ENCODE data around the gene MTURN. TPM values are rescaled to one million over a fixed set of nuclear protein-coding genes. Genes with fewer than 3 reads are reported as not detected.
"Not testable (repeated sequence)": the region's sequence is repeated elsewhere in the genome, so short reads cannot be mapped to it uniquely, and the experiment has no call there.

MTURN gene
- polyA plus RNA-seq, 1 donor from 2014 or later = 75.5 TPM

GRCh38 chr7:30093420-30093952 is 41.3 kb upstream of the MTURN start:
- no peaks in the 10 kb centered on the region for H3K79me2 ChIP-seq (replicated peaks; ENCODE audit: insufficient read depth, low read length)
- no peaks in the 10 kb centered on the region for H3F3A ChIP-seq (ENCODE audit: insufficient read depth, low read length, poor library complexity, severe bottlenecking)
- no peaks in the 10 kb centered on the region for H3K36me3 ChIP-seq (ENCODE audit: insufficient read depth, low read length)
- H3K27me3 ChIP-seq (ENCODE audit: insufficient read depth, low read depth, low read length) = no peaks in the 10 kb centered on the region
- H3K9me3 ChIP-seq (ENCODE audit: low read length) = no peaks in the 10 kb centered on the region
- no peaks in the 10 kb centered on the region for H4K20me1 ChIP-seq (ENCODE audit: insufficient read depth)
- H3K9me2 ChIP-seq (ENCODE audit: insufficient read depth, low read length) = no peaks in the 10 kb centered on the region
- H3K4me2 ChIP-seq (ENCODE audit: low read length) = no peak overlapping the region
- H3K4me3 ChIP-seq (ENCODE audit: low read length) = no peak overlapping the region
- H3K9ac ChIP-seq (ENCODE audit: low read length) = no peak overlapping the region
- H3K27ac ChIP-seq (ENCODE audit: low read length) = no peak overlapping the region
- TF ChIP-seq EZH2 (IDR thresholded peaks at IDR 0.05; ENCODE audit: borderline replicate concordance, insufficient read depth, low read length, poor library complexity, severe bottlenecking) (no peak), POLR2AphosphoS5 (IDR thresholded peaks at IDR 0.05) (no peak), TAF1 (IDR thresholded peaks at IDR 0.05; ENCODE audit: low read depth) (no peak), REST (IDR thresholded peaks at IDR 0.05; ENCODE audit: borderline replicate concordance) (no peak), MXI1 (conservative IDR thresholded peaks at IDR 0.05; ENCODE audit: poor library complexity, severe bottlenecking) (no peak), EP300 (conservative IDR thresholded peaks at IDR 0.05; ENCODE audit: poor library complexity, severe bottlenecking) (no peak), CTCF (IDR thresholded peaks at IDR 0.05; ENCODE audit: poor library complexity, severe bottlenecking) (no peak), RAD21 (conservative IDR thresholded peaks at IDR 0.05) (no peak), SMC3 (conservative IDR thresholded peaks at IDR 0.05; ENCODE audit: poor library complexity) (no peak)
- H2AFZ ChIP-seq (ENCODE audit: low read depth, low read length) = no peak overlapping the region

- H3K79me2 ChIP-seq (replicated peaks; ENCODE audit: insufficient read depth, low read length); H3K27me3 ChIP-seq (ENCODE audit: insufficient read depth, low read depth, low read length): not testable (repeated sequence)
Measured at GRCh38 chr7:30098599-30098998, 36.2 kb upstream of the MTURN start.

GRCh38 chr7:30102281-30102680 is 32.5 kb upstream of the MTURN start:
- Histone ChIP-seq H2AFZ (ENCODE audit: low read depth, low read length) (no peak overlapping the region), H3K36me3 (ENCODE audit: insufficient read depth, low read length) (no peaks in the 10 kb centered on the region), H3K4me3 (ENCODE audit: low read length) (no peak overlapping the region), H3K4me2 (ENCODE audit: low read length) (no peak overlapping the region), H3K27ac (ENCODE audit: low read length) (no peak overlapping the region), H3F3A (ENCODE audit: insufficient read depth, low read length, poor library complexity, severe bottlenecking) (no peaks in the 10 kb centered on the region), H3K27me3 (ENCODE audit: insufficient read depth, low read depth, low read length) (no peaks in the 10 kb centered on the region), H3K9me2 (ENCODE audit: insufficient read depth, low read length) (no peaks in the 10 kb centered on the region), H3K9ac (ENCODE audit: low read length) (no peak overlapping the region), H3K9me3 (ENCODE audit: low read length) (no peaks in the 10 kb centered on the region), H4K20me1 (ENCODE audit: insufficient read depth) (no peaks in the 10 kb centered on the region), H3K79me2 (replicated peaks; ENCODE audit: insufficient read depth, low read length) (no peaks in the 10 kb centered on the region)
- TF ChIP-seq MXI1 (conservative IDR thresholded peaks at IDR 0.05; ENCODE audit: poor library complexity, severe bottlenecking) = no peak
- no peak for TF ChIP-seq POLR2AphosphoS5 (IDR thresholded peaks at IDR 0.05)
- TF ChIP-seq TAF1 (IDR thresholded peaks at IDR 0.05; ENCODE audit: low read depth) = no peak
- no peak for TF ChIP-seq CTCF (IDR thresholded peaks at IDR 0.05; ENCODE audit: poor library complexity, severe bottlenecking)
- no peak for TF ChIP-seq REST (IDR thresholded peaks at IDR 0.05; ENCODE audit: borderline replicate concordance)
- no peak for TF ChIP-seq EZH2 (IDR thresholded peaks at IDR 0.05; ENCODE audit: borderline replicate concordance, insufficient read depth, low read length, poor library complexity, severe bottlenecking)
- no peak for TF ChIP-seq RAD21 (conservative IDR thresholded peaks at IDR 0.05)
- no peak for TF ChIP-seq SMC3 (conservative IDR thresholded peaks at IDR 0.05; ENCODE audit: poor library complexity)
- TF ChIP-seq EP300 (conservative IDR thresholded peaks at IDR 0.05; ENCODE audit: poor library complexity, severe bottlenecking) = no peak

More at GRCh38 chr7:30098599-30098998, 36.2 kb upstream of the MTURN start:
- not testable (repeated sequence) for H2AFZ ChIP-seq (ENCODE audit: low read depth, low read length); H3K9me3 ChIP-seq (ENCODE audit: low read length); H3K9me2 ChIP-seq (ENCODE audit: insufficient read depth, low read length); H3K4me2 ChIP-seq (ENCODE audit: low read length); H4K20me1 ChIP-seq (ENCODE audit: insufficient read depth); H3K9ac ChIP-seq (ENCODE audit: low read length); H3K36me3 ChIP-seq (ENCODE audit: insufficient read depth, low read length); H3F3A ChIP-seq (ENCODE audit: insufficient read depth, low read length, poor library complexity, severe bottlenecking); H3K27ac ChIP-seq (ENCODE audit: low read length); H3K4me3 ChIP-seq (ENCODE audit: low read length)
